Stimulated activated CD4-positive, alpha-beta T cell treated with anti-CD3 and anti-CD28 coated beads, Interleukin-12 subunit alpha, Interleukin-12 subunit beta, amount 100 ng/mL, for 4 hours (primary cell): ENCODE measurements around the gene TMEM163.
"Not testable (repeated sequence)": the region's sequence is repeated elsewhere in the genome, so short reads cannot be mapped to it uniquely, and the experiment has no call there.

Experiments
- DNase-seq: peaks from one replicate; pipeline ENCODE4 v3.0.0-alpha.2; 2020

Gene TMEM163

DNA sequence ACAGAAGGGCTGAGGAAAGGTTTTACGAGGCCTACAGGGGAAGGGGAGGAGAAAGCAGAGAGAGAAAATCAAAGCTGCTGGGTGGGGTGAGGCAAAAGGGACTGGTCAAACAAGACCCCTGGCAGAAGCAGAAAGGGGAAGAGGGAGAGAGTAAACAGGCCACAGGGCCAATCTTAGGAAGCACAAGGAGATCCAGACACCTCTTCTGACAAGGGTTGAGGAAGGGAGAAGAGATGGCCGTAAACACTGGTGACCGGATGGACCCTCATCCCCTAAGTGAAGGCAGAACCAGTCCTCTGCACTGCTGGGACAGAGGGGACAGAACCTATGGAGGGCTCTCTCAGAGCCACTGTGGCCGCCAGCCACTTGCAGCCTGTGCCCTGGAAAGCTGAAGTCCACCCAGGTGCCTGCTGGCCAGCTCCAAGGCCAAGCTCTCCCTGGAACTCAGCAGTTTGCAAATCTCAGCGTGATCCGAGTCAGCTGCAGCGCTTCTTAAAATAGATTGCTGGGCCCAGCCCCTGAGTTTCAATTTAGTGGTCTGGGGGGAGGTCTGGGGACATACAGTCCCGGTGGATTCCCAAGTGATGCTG, 108.8 kb downstream of the TMEM163 start:
- no peak for DNase-seq

DNA sequence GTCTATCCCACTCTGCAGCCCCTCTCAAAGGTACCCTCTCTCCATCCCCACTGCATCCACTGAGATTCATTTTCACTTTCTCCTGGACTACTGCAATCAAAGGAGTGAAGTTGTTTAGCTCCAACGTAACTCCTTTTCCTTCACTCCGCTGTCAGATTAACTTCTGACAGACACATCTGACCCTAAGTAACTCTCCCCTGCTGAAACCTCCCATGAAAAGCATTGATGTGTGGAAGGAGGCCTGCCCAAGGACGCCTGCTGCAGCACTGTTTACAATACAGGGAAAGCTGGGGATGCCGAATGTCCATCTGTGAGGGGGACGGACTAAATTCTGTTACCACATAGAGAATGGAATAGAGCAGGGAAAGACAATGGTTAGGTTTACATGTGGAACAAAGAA, 114.8 kb downstream of the TMEM163 start:
- DNase-seq: no peak

DNA sequence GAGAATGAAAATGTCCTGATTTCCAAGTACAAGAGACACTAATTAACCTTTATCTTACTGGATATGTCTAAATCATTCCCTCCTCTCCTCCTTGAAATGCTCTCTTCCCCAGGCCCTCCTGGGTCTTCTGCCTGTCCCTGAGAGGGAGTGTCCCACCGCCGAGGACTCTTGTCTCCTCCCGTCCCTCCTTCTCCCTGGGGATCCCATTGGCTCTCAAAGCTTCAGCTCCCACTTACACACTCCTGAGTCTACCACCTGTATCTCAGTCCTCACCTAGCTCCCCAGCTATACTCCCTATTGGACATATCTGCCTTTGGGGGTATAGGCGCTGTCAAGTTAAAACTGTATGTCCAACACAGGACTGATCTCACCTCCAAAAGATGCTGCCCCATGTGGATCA, 116.1 kb downstream of the TMEM163 start:
- DNase-seq: no peak

DNA sequence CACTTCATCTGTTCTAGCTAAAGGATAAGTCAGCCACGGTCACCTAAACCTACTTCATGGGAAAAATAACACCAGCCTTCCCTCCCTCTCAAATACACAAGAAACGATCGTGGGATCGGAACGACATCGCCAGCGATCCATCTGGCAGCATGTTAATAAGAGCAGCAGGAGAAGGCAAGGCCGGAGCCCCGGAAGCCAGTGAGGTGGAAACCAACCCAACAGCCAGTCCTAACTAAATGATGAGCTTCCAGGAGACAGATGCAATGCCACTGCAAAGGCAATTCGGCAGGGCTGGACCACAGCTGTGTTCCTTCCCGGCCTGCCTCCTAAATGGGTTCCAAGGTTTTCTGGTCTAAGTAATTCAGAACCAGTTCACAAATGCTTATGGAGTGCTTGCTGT, 117.5 kb downstream of the TMEM163 start:
- DNase-seq: no peak

DNA sequence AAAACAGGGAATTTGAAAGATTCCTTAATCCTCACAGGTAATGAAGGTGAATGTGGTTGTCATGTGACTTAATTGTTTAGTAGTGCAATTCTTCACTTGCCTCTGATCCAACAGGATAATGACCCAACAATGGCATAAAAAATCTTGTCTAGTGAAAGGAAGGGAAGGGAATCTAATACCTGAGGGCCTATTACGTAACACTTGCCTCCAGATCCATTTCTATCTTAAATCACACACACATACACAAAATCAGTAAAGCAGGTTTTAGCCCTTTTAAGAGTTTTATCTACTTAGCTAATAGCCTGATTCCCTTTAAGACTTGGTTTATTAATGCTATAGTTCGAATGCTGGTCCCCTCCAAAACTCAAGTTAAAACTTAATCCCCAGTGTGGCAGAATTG, 118.6 kb downstream of the TMEM163 start:
- DNase-seq: no peak

DNA sequence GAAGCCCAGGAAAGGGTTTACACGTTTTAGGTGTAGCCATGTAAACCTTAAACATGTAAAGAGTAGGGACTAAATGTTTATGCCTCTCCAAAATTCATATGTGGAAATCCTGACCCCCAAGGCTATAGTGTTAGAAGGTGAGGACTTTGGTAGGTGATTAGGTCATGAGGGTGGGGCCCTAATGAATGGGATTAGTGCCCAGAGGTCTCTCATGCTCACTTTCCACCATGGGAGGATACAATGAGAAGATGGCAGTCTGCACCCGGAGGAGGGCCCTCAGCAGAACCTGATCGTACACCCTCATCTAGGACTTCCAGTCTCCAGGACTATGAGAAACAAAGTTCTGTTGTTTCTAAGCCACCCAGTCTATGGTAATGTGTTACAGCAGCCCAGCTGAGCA, 119.6 kb downstream of the TMEM163 start:
- no peak for DNase-seq

DNA sequence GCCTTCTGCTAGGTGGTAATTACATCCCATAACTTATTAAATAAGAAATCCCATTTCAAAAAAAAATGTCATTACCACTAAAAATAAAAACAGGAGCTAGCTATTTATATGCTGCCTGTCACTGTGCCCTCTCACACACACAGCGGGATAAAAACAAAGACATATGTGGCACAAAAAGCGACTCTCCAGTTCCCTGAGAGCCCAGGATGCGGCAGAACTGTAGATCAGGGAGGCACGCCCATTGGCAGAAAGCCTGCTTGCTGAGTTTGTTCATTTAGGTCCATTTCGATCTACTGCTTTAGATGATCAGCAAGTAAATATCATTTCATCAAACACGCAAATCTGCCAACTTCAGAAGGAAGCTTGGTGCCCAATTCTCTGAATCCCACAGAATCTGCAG, 124.4 kb downstream of the TMEM163 start:
- DNase-seq: no peak

DNA sequence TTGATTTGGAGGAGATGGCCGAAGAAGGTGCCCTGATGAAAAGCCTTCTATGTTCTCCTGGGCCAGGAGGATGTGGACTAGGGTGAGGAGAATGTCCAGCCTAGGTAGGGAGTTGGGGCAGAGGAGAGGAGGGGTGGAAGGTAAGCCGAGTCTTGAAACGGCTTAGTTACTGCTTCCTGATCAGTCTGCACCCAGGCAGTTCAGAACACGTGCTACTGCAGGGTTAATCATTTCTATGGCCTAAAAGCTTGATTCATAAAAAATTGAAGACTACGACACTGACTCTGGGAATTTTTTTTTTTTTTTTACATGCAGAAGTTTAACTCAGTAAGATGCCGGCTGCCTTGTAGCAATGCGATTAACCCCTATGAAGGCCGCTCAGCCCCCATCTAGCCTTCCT, 125.3 kb downstream of the TMEM163 start:
- no peak for DNase-seq

DNA sequence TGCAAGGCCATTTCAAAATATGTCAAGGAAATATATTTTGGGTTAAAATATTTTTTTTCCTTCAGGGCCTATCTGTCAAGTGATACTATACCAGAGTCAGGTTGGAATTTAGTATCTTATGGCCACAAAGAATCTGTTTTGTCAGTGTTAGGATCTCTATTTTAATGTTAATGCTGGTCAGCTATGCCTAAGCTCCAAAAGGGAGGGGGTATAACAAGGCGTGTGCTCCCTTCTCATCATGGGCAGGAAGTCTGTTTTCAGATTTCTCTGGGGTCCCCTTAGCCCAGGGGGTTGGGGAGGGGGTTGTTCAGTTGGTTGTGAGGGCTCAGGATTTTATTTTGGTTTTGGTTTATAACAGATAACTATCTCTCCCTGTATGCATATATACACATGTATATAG, 126.4 kb downstream of the TMEM163 start:
- DNase-seq: no peak

DNA sequence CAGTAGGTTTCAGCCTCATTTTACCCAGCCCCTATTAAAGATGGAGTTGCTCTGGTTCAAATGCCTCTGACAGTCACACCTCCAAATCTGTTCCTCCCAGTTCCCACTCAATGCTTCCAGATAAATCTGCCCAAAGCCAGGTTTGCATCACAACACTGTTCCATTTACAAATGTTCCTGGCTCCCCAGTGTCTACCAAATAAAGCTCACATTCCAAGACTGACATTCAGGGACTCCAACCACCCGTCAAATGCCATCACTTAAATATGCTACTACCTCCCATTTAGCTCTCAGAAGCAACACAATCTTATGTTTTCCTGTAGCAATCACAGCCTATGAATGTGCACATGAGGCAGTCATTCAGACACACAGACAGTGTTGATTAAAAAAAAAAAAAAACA, 127.3 kb downstream of the TMEM163 start:
- DNase-seq: no peak

DNA sequence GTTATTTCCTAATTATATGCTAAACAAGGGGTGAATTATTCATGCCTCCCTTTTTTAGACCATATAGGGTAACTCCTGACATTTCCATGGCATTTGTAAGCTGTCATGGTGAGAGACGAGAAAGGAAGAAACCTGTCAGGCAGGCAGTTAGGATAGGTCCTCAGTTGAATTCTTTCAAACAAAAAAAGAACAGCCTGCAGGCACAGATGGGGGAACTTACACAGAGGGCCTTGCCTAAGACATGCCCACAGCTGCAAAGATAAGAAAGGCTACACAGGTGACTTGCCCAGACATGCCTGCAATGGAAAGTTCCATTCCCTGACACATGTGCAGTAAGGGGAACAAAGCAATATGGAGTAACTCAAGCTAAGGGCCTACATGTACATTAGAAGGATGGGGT, 128.1 kb downstream of the TMEM163 start:
- DNase-seq: no peak

DNA sequence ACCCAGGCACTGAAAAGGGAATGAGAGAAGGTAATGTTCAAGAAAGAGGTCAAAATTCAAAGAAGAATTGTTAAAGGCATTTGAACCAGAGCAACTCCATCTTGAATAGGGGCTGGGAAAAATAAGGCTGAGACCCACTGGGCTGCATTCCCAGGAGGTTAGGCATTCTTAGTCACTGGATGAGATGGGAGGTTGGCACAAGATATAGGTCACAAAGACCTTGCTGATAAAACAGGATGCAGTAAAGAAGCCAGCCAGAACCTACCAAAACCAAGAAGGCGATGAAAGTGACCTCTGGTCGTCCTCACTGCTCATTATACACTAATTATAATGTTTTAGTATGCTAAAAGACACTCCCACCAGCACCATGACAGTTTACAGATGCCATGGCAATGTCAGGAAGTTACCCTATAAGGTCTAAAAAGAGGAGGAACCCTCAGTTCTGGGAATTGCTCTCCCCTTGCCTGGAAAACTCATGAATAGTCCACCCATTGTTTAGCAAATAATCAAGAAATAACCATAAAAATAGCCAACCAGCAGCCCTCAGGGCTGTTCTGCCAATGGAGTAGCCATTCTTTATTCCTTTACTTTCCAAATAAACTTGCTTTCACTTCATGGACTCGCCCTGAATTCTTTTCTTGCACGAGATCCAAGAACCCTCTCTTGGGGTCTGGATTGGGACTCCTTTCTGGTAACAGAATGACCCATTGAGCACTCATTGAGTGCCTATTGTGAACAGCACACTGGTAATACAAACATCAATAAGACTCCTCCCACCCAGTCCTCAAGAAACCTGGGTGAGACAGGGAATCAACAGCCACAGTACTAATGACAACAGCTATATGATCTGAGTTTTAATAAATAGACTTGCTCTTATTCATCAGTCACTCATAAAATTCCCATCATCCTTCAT, 129.4 kb downstream of the TMEM163 start:
- DNase-seq: not testable (repeated sequence)

DNA sequence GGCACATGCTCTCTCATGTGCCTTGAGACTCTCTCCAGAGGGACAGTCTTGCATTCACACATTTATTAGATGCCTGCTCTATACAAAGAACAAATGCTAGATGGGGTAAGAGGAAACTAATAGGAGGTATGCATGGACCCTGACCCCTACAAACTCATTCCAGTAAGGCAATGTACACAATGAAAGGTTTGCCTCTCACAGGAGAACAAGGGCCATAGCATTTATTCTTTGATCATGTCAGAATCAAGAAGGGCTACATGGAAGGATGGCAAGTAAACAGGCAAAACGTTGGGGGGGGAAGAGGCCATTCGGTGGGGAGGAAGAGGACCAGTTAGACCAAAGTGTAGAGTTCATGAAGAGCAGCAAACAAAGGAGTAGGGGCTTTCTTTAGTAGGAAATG, 130.2 kb downstream of the TMEM163 start:
- DNase-seq: no peak

DNA sequence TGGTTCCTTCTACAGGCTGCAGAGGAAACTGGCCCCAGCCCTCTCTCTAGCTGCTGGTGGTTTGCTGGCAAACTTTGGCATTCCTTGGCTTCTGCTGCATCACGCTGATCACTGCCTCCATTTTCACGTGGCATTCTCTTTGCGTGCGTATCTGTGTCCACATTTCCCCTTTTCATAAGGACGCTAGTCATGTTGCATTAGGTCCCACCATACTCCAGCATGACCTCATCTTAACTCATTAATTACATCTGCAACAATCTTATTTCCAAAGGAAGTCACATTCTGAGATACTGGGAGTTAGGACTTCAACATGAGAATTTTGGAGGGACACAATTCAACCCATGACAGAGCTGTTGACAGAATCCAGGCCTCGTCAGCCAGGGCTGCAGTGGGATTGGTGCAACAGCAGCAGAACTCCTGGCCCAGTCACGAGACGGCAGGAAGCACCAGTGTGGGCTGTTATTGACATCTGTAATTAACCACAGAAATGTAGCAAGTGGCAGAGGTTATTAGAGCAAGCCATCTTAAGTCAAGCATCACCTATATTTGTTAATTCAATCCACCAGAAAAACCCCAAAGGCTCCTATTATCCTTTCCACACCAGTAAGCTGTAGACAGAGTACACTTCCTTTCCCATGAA, 132.4 kb downstream of the TMEM163 start:
- DNase-seq: no peak

DNA sequence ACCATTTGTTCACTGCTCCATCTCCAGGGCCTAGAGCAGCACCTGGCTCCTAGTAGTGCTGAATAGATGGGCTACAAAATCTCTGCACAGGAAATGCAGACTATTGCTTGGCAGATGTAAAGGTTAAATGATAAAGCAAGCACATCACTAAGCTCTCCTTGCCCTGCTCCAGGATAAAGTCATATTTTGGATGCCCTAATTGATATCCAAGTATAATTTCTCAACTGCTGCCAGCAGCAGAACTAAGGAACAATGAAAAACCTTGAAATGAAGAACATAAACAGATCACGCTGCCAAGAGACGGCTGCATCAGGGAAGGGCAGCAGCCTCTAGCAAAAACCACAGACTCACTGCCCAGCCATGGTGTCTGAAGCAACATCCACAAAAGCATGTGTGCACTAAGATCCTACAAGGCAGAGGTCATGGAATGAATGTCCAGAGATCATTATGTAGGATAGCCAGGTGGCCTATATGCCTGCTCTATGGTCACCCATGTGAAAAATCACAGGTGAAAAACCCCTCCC, 134.7 kb downstream of the TMEM163 start:
- no peak for DNase-seq

DNA sequence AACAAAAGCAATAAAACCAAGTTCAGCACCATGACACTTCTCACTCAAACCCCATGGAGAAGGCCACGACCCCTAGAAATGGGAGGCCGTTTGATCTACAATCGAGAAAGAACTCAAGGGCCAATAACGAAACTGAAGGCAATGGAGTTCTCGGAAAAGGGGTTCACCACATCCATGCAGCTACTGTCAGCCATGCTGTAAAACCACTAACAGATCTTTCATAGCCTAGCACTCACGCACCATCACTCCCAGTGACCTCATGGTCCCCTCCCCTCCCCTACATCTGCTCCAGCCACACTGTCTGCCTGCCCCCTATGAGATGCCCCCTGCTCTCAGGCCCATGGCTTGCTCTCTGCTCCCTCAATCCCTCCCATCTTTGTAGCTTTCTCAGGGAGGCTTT, 135.3 kb downstream of the TMEM163 start:
- DNase-seq: no peak

DNA sequence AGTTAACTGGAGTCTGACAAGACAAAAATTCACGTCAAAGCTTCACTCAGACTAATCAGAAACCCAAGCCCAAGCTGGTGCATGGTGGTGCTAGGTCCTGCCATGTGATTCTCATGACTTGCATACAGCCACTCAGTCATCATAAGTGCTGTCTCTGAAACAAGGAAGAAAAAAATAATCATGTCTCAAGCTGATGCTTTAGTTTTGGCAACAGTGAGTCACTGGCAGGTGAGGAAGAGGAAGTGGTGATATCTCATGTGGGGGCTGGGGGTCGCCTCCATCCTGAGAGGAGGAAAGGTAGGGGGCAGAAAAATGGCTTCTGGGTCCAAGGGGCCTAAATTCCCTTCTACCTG, 136.3 kb downstream of the TMEM163 start:
- DNase-seq: no peak

DNA sequence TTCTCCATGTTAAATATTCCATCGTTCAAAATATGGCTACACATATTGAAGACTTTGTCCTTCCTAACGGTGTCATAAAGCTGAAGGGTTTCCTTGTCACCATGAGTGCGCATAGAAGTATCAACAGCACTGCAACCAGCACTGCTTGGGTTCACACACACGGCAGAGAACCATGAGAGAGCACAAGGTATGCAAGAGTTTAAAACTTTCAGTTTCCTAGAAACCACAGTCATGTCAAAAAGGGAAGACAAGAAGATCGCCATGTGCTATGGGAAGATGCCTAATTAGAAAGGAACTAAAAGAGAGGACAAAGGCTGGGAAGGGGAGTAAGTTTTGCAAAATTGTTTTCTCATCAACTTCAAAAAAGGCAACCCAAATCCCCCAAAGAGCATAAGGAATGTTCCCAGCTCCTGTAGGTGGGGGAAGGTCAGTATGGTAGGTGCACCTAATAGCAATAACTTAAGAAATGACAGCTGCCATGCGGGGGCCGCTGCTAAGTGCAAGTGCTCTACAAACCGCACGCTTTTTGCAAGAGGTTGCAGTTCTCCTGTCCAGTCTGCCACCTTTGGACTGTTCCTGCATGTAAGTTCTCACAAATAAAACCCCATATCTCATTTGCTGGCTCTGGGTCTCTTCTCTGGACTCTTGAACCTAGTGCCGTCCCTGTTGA, 136.8 kb downstream of the TMEM163 start:
- DNase-seq: no peak

DNA sequence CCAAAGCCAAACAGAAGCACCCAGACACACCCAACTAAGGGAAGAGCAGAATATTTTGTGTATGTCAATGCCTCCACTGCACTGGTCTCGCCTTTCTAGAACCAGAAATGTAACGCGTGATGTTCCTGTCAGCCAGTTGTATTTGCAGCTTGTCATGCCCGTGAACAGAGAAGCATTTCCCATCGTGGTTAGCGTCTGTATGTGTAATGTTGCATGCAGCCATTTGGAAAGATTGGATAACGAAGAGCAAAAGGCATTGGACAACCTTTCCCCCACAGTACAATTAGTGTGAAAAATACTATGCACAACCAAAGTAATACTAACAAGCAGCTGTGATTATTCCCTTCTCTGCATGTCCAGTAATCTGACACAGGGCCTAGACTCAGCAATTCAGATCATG, 140.5 kb downstream of the TMEM163 start:
- no peak for DNase-seq

DNA sequence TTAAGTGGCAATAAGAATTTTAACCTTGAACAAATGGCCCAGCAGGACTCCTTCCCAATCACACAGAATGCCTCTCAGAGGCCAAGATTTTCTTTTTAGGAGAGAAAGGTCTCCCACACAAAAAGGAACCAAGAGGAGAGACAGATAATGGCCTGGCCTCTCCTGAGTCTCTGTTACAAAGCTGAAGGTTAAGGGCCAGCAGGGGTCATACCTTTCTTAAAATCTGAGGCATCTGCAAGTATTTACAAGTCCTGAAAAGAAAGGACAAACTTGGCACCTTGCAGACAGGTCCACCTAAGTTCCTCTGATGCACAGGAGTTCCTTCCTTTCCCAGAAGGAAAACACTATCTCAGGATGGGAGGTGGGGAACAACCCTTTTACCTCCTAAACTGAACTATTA, 142.3 kb downstream of the TMEM163 start:
- DNase-seq: no peak

DNA sequence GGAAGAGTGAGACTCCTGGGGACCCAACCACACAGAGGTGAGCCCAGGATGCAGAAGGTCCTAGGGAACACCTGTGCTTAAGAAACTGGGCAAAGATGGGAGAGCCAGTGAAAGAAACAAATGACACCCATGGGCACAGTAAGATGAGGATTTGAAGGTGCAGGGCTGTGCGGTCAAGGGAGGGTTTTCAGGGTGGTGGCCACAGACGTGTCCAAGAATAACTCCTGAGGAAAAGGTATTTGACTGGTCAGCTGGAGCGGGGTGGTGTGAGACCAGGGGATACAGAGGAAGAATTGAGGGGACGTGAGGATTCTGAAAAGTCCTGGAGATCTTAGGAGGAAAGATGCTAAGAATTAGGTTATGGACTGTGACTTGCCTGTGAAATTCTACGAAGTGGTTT, 142.9 kb downstream of the TMEM163 start:
- DNase-seq: no peak

DNA sequence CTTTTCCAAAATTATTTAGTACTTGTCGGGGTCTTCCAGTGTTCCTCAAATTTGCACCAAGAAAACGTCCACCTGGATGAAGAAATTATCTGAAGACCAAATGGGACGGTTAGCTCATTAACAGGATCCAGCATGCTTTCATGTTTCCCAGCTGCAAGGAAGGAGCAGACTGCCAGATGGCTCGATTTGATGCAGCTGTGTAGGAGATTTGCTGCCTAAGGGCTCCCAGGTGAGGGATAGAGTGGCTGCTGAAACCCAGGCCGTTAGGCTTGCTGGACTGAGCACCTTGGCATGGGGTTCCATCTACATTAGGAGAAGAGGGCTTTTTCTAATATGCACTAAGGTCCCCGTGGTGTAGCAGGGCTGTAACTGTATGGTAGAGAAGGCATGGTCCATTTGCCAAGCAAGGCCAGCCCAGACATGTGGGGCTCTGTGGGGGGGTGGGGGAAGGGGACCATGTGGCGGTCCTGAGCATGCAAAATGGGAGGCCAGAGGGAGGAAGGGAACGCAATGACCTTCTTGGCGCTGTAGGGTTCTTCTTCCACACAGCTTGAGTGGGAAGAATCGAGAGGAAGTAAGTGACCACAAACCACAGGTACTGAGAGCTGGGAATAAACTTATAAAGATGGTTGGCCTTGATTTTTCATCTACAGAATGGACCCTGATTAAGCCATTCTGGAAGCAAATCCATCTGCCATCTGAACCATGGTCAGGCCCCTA, 144.0 kb downstream of the TMEM163 start:
- DNase-seq: no peak

DNA sequence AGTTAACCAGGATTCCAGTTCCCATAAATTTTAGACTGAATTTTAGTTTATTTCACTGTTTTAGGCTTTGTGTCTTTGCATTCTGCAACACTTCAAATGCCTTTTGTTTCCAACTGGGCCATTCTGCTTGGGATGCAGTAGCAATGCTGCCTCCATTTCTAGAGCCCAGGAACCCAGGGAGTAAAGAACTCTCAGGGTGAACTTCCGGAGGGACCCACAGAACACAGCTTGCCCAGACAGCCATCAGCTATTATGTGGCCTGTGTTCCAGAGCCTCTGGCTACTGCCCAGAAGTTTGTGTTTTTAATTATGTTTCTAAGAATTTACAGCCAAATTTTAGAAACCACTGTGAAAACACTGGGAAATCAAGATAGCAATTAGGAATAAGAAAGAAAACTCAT, 145.1 kb downstream of the TMEM163 start:
- DNase-seq: no peak
